HCT116 (cell line): ENCODE measurements around the gene MLYCD. TPM values are rescaled to one million over a fixed set of nuclear protein-coding genes. Genes with fewer than 3 reads are reported as not detected.

Experiments used
- ATAC-seq: fragments of 200-7000 bp; cut with Tn5 transposase; 2 replicates; pipeline ENCODE4 v1.9.1; 2020; ENCODE audit warnings: mild to moderate bottlenecking, moderate library complexity
- BruUV-seq: library from RNA; stranded (reverse); fragments of 400-500 nt; replicated peaks from 2 replicates; lab custom pipeline; 2021; lab: Mats Ljungman, UMichigan
- CTCF ChIA-PET: fragments of 300-600 bp; sonication (Branson Sonifier 250); formaldehyde crosslinking; loops from one replicate; lab custom pipeline; 2021; ENCODE audit warnings: antibody characterized with exemption; lab: Charles Lee
- POLR2A ChIA-PET: fragments of 300-600, 350-600 bp; sonication (Branson Sonifier 250); formaldehyde crosslinking; loops from one replicate; lab custom pipeline; 2021; ENCODE audit warnings: antibody characterized with exemption; lab: Charles Lee
- RAD21 ChIA-PET, 2 experiments: fragments of 300-600 bp; sonication (Branson Sonifier 250); formaldehyde crosslinking; loops; one replicate each; lab custom pipeline; 2023; ENCODE audit warnings: low total read pairs in 2 of 2; ENCODE audit not compliant: uncharacterized antibody in 2 of 2, unreplicated experiment in 2 of 2, low non-redundant PET in 1 of 2; lab: Charles Lee
- DNase-seq: peaks from one replicate; pipeline ENCODE4 v3.0.0-alpha.2; 2010; ENCODE audit warnings: low read depth, low spot score
- H2AFZ ChIP-seq: fragments of 200-600 bp; shearing (Covaris generic), sonication (generic); 2 replicates; pipeline ENCODE4 v1.6.1; 2017; ENCODE audit warnings: low read depth, mixed run types, mixed read lengths, antibody characterized with exemption, low read length; ENCODE audit not compliant: poor library complexity, severe bottlenecking
- H3K27ac ChIP-seq: 2 replicates; pipeline ENCODE4 v1.5.1; 2012; ENCODE audit warnings: low read depth, low read length
- H3K27me3 ChIP-seq: fragments of 200-600 bp; sonication (generic); 2 replicates; pipeline ENCODE4 v1.6.1; 2016; ENCODE audit warnings: mixed run types, low read length, mixed read lengths; ENCODE audit not compliant: insufficient read depth
- H3K36me3 ChIP-seq, 2 experiments: fragments of 200-500 bp in 1 of 2; fragments of 200-600 bp in 1 of 2; sonication (Bioruptor generic) in 1 of 2; sonication (generic) in 1 of 2; 2 replicates each; pipeline versions ENCODE4 v1.5.1 to v1.6.1; 2014 to 2016; ENCODE audit warnings: low read length in 2 of 2, inconsistent platforms in 1 of 2, mixed read lengths in 1 of 2, mixed run types in 1 of 2; ENCODE audit not compliant: insufficient read depth in 2 of 2, control insufficient read depth in 1 of 2
- H3K4me1 ChIP-seq, 2 experiments: fragments of 200-600 bp in 1 of 2; sonication (generic) in 1 of 2; 2 replicates each; pipeline versions ENCODE4 v1.5.1 to v1.6.1; 2012 to 2017; ENCODE audit warnings: low read length in 2 of 2, inconsistent platforms in 1 of 2, mild to moderate bottlenecking in 1 of 2, mixed read lengths in 1 of 2, mixed run types in 1 of 2, moderate library complexity in 1 of 2; ENCODE audit not compliant: insufficient read depth in 2 of 2, control insufficient read depth in 1 of 2
- H3K4me2 ChIP-seq: fragments of 200-600 bp; sonication (generic); 2 replicates; pipeline ENCODE4 v1.6.1; 2017; ENCODE audit warnings: mixed run types, low read length, mixed read lengths
- H3K4me3 ChIP-seq, 2 experiments: fragments of 200-600 bp in 1 of 2; sonication (generic) in 1 of 2; replicated peaks in 1 of 2; 2 replicates each; pipeline ENCODE4 v1.5.1; 2011 to 2016; ENCODE audit warnings: low read length in 2 of 2, control low read depth in 1 of 2, low read depth in 1 of 2, mild to moderate bottlenecking in 1 of 2, mixed read lengths in 1 of 2, mixed run types in 1 of 2
- H3K79me2 ChIP-seq: fragments of 200-600 bp; sonication (generic); 2 replicates; pipeline ENCODE4 v1.6.1; 2017; ENCODE audit warnings: mild to moderate bottlenecking, mixed run types, low read length, moderate library complexity, mixed read lengths; ENCODE audit not compliant: insufficient read depth
- H3K9ac ChIP-seq: fragments of 200-600 bp; sonication (generic); 2 replicates; pipeline ENCODE4 v1.6.1; 2016; ENCODE audit warnings: low read length, mixed read lengths
- H3K9me2 ChIP-seq: fragments of 200-600 bp; sonication (generic), shearing (Covaris generic); 2 replicates; pipeline ENCODE4 v1.6.1; 2017; ENCODE audit warnings: mixed run types, mild to moderate bottlenecking, moderate library complexity; ENCODE audit not compliant: insufficient read depth
- H3K9me3 ChIP-seq, 2 experiments: fragments of 200-500 bp in 1 of 2; fragments of 200-600 bp in 1 of 2; sonication (Bioruptor generic) in 1 of 2; sonication (generic) in 1 of 2; 2 replicates each; pipeline ENCODE4 v1.6.1; 2014 to 2017; ENCODE audit warnings: low read length in 2 of 2, mixed read lengths in 2 of 2, inconsistent platforms in 1 of 2, low read depth in 1 of 2, mild to moderate bottlenecking in 1 of 2, mixed run types in 1 of 2, moderate library complexity in 1 of 2; ENCODE audit not compliant: control insufficient read depth in 1 of 2, insufficient read depth in 1 of 2
- H4K20me1 ChIP-seq: fragments of 200-600 bp; sonication (generic), shearing (Covaris generic); 2 replicates; pipeline ENCODE4 v1.6.1; 2017; ENCODE audit warnings: mixed run types, mild to moderate bottlenecking, moderate library complexity; ENCODE audit not compliant: insufficient read depth
- CBX3 ChIP-seq: IDR thresholded peaks from 2 replicates; pipeline ENCODE4 v1.6.1; 2012; ENCODE audit warnings: low read depth
- CEBPB ChIP-seq: IDR thresholded peaks from 2 replicates; pipeline ENCODE4 v1.6.1; 2012; ENCODE audit warnings: low read depth
- CTCF ChIP-seq, 3 experiments: fragments of 200-600 bp in 1 of 3; sonication (generic) in 1 of 3; IDR thresholded peaks in 2 of 3; conservative IDR thresholded peaks in 1 of 3; 2 replicates each; pipeline ENCODE4 v1.5.1; 2012 to 2017; ENCODE audit warnings: low read depth in 2 of 3, low read length in 2 of 3, antibody characterized with exemption in 1 of 3, borderline replicate concordance in 1 of 3, control low read depth in 1 of 3, mild to moderate bottlenecking in 1 of 3, mixed read lengths in 1 of 3, mixed run types in 1 of 3, moderate library complexity in 1 of 3; ENCODE audit not compliant: insufficient read depth in 1 of 3
- ELF1 ChIP-seq: IDR thresholded peaks from 2 replicates; pipeline ENCODE4 v1.6.1; 2012; ENCODE audit warnings: low read depth, borderline replicate concordance
- JUND ChIP-seq: IDR thresholded peaks from 2 replicates; pipeline ENCODE4 v1.6.1; 2012
- POLR2AphosphoS5 ChIP-seq: IDR thresholded peaks from 2 replicates; pipeline ENCODE4 v1.6.1; 2011; ENCODE audit warnings: mild to moderate bottlenecking, low read depth, low read length, moderate library complexity
- RAD21 ChIP-seq: IDR thresholded peaks from 2 replicates; pipeline ENCODE4 v1.6.1; 2012; ENCODE audit warnings: low read depth, mild to moderate bottlenecking
- SIN3A ChIP-seq: IDR thresholded peaks from 2 replicates; pipeline ENCODE4 v1.6.1; 2012; ENCODE audit warnings: low read depth
- TCF7L2 ChIP-seq: IDR thresholded peaks from 2 replicates; pipeline ENCODE4 v1.7.0; 2011; ENCODE audit warnings: borderline replicate concordance, inconsistent platforms; ENCODE audit not compliant: insufficient read depth, insufficient read length; ENCODE audit errors: extremely low read depth
- YY1 ChIP-seq: IDR thresholded peaks from 2 replicates; pipeline ENCODE4 v1.6.1; 2011; ENCODE audit warnings: low read length, low read depth, moderate library complexity, mild to moderate bottlenecking; ENCODE audit not compliant: insufficient replicate concordance; ENCODE audit errors: extremely low read depth
- intact Hi-C: fragments of 100-400 bp; cut with micrococcal nuclease; formaldehyde crosslinking; loops from 2 replicates; pipeline ENCODE4 v1.10.0; 2022
- total RNA-seq: library from RNA; stranded (reverse); gene quantifications from one replicate; pipeline ENCODE4 v1.2.1, GENCODE V29; 2021; ENCODE audit not compliant: unreplicated experiment

The MLYCD gene
- total RNA-seq, 1 experiment from 2014 or later = 3.9 TPM

GRCh38 chr16:83901101-83901500 is 2.2 kb downstream of the MLYCD start:
- H3K9me2 ChIP-seq = no peaks in the 10 kb centered on the region
- no peak for ATAC-seq
- no peaks in the 10 kb centered on the region for H3K36me3 ChIP-seq
- H3K9ac ChIP-seq = no peak overlapping the region
- H3K27me3 ChIP-seq = no peaks in the 10 kb centered on the region
- no peak for TF ChIP-seq CTCF (IDR thresholded peaks at IDR 0.05 in 2 of 3, conservative IDR thresholded peaks at IDR 0.05 in 1 of 3; ENCODE audit: borderline replicate concordance in 1 of 3, insufficient read depth in 1 of 3, low read depth in 2 of 3, low read length in 2 of 3)
- TF ChIP-seq SIN3A = no peak
- no peak for TF ChIP-seq CEBPB
- no peak for TF ChIP-seq JUND
- no peak for TF ChIP-seq ELF1
- no peak for TF ChIP-seq YY1
- TF ChIP-seq POLR2AphosphoS5 = no peak
- TF ChIP-seq TCF7L2 = no peak
- no peak for TF ChIP-seq RAD21
- TF ChIP-seq CBX3 = no peak
- no TSS peak for BruUV-seq
- H3K9me3 ChIP-seq = no peaks in the 10 kb centered on the region
- ChIA-PET POLR2A (no interaction called here), CTCF (interaction anchor here (0.6 kb wide), 1 partner anchor 64 kb away, joined by 3 read pairs; no protein-coding TSS in a partner anchor), RAD21 (no interaction called here)
- H3K4me1 ChIP-seq = peaks cover 7 to 20% of the 10 kb centered on the region in 2 experiments
- DNase-seq = no peak
- H2AFZ ChIP-seq = no peak overlapping the region
- H3K4me2 ChIP-seq = no peak overlapping the region
- H3K79me2 ChIP-seq = no peaks in the 10 kb centered on the region
- H3K4me3 ChIP-seq = no peak overlapping the region
- intact Hi-C loops = no loop called here
- no peak overlapping the region for H3K27ac ChIP-seq
- H4K20me1 ChIP-seq = no peaks in the 10 kb centered on the region
